HG03095 (cell line): Measurements from ENCODE around the gene ASB1.

Experiments used
- ATAC-seq: cut with Tn5 transposase; IDR thresholded peaks from one replicate; pipeline ENCODE4 v1.9.1; 2021; ENCODE audit warnings: moderate library complexity; ENCODE audit not compliant: unreplicated experiment

The ASB1 gene, protein sequence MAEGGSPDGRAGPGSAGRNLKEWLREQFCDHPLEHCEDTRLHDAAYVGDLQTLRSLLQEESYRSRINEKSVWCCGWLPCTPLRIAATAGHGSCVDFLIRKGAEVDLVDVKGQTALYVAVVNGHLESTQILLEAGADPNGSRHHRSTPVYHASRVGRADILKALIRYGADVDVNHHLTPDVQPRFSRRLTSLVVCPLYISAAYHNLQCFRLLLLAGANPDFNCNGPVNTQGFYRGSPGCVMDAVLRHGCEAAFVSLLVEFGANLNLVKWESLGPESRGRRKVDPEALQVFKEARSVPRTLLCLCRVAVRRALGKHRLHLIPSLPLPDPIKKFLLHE

GRCh38 chr2:238426568-238427434, at the start of gene ASB1:
ASB1 (plus strand) TSS chr2:238426927; CDS start chr2:238427071, 144 bp downstream.
- ATAC-seq: peak; percentile 85

- no peak for ATAC-seq
Observed at GRCh38 chr2:238378230-238379095, 48.3 kb upstream of the ASB1 start.

DNA sequence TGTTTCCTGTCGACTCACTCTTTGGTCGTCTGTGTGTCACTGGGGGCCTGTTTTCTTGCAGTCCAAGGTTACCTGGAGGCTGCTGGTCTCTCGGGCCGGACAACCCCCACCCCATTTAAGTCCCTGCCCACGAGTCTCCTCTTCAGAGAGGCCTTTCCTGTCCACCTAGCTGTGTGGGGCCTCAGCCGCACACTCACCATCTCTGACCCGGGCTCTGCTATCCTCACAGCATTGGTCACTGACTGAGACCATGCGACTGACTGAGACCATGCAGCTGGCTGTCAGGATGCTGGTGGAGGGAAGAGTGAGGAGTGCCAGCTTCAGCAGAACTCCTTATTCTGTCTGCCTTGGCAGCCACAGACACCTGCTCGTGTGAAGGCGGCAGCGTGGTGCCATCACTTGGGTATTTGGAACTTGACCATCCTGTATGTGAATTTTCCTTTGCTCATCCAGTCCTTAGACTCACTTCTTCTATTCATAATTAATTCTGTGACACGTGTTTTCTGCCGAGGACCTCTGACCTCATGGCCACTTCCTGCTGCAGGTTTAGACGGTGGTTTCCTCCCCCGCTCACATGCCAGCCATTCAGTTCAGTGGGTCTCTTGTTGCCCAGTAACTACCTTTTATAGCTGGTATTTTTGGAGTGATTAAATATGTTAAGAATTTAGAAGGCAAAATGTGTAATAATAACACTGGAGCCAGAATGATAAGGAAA, 47.5 kb upstream of the ASB1 start:
- ATAC-seq: no peak

DNA sequence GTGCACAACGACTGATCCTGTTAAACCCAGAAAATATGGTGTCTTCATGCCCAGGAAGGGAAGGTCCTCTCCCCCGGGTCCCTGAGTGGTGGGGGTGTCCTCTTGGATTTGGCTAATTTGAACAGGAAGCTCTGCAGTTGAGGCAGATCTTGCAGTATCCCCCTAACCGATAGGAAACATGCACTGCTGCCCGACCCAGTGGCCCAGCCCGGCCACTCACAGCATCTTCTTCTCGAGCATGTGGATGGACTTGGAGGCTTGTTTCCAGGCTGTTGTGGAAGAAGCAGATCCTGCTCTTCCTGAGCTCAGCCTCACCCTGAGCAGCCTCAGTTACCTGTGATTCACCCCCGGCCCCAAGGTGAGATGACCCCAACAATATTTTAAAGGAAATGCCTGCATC, 46.4 kb upstream of the ASB1 start:
- ATAC-seq: no peak

DNA sequence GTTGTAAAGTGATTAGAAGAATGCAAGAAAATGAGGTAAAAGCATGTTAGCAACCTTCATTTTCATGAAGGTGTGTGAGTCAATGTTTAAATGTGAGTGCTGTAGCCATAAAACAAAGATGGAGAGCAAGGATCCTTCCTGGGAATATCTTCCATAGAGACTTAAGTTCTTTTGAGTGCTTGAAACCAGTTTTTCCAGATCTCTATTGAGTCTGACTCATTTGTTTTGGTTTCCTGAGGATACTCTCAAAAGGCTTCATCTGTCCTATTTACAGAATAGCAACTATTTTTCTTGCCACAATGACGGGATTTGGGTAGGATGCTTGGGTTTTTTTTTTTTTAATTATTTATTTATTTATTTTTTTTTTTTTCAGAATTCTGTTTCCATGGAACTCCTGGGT, 45.9 kb upstream of the ASB1 start:
- no peak for ATAC-seq

DNA sequence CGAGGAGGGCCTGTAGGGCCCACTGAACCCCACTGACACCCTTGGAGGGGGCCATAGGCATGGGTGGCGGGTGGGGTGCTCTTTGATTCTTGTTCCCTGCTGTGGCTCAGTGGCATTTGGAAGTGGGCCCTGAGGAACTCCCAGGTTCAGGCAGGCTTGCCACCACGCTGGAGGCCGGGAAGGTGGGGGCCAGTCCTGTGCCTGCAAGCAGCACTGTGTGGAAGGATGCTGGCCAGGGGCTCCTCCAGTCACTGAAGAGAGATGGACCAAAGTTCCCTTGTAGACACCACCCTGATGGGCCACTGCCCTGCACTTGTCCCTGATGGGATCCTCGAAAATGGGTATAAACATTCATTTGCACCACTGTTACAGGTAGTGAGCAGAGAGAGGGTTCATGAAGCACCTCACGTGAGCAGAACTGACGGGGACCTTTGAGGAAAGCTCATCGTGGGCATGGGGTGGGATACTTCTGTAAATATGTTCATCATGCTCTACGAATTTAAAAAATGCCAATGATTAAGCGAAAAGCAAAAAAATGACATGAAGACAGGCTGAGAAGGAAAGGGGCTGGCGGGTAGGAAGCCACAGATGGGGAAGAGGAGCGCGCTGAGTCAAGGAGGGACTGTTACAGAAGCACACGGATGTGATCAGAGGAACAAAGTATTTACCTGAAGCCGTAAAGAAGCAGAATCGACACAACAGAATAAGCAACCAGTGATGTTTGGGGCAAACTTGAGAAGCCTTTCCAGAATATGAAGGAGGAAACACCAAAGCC, 45.2 kb upstream of the ASB1 start:
- no peak for ATAC-seq

GRCh38 chr2:238382381-238382781, 44.3 kb upstream of the ASB1 start:
- no peak for ATAC-seq

DNA sequence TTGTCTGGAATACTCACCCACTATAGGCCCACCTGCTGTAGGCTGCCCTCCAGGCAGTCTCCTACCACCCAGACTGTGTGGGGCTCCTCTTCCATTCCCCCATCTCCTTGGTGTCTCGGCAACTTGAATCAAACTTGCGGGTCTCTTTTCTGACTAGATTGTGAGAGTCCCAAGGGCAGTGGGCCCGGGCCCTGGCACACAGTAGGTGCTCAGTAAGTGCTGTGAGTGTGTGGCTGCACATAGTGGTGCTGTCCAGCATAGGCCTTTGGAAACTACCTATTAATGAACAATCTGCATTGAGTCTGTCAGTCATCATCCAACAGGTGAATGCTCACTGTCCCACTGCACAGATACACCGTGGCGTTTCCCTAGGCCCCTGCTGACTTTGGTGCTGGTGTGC, 43.6 kb upstream of the ASB1 start:
- ATAC-seq: no peak

- no peak for ATAC-seq
Observed at GRCh38 chr2:238383743-238384380, 42.9 kb upstream of the ASB1 start.

DNA sequence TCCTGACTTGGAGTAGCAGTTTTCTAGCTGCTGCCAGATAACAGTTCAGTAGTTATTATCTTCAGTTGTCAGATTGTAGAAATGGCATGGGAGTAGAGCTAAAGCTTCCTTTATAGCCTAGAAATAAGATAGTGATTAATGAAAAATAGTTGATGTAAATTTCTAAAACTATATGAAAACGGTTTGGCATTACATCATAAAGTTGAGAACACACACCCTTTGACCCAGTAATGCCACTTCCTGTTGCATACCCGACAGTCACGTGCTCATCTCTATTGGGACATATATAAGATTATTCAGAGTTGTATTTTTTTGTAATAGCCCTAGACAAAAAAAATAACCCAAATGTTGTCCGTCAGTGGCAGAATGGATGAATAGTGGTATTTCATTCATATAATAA, 39.4 kb upstream of the ASB1 start:
- ATAC-seq: no peak

DNA sequence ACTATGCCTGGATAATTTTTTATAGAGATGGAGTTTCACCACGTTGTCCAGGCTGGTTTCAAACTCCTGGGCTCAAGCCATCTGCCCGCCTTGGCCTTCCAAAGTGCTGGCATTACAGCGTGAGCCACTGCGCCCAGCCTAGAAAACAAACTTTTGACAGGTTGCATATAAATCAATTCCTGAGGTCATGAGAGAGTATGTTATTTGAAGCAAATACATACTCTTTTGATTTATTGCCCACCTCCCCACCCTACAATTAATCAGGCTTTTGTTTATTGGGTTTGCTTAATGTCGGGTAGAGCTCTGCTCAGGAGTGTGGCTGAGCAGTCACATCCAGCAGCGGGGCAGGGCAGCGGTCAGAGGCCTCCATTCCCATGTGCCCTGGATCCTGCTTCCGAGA, 37.9 kb upstream of the ASB1 start:
- no peak for ATAC-seq

DNA sequence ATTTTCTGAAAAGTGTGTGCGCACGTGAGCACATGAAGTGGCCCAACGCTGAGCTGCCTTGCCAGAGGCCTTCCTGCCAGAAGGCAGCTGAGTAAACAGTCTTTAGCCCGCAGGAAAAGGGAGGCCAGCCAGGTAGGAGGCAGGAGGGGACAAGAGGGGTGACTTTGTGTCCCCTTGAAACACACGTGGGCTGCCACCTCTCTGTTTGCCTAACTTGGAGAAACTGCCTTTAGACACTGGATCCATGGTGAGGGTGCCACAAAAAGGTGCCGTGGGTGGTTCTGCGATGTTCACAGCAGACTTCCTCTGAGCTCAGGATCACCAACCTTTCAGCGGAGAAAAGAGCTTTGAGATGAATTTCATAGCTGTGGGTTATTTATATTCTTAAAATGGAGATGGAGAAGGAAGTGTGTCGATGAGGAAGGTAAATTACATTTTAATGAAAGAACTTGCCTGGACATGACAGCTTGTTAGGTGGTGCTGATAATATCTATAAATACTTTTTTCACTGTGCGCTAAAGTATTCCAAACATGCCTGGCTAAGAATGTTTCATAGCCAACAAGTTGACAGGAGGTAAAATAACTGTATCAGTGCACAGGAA, 36.6 kb upstream of the ASB1 start:
- ATAC-seq: no peak

DNA sequence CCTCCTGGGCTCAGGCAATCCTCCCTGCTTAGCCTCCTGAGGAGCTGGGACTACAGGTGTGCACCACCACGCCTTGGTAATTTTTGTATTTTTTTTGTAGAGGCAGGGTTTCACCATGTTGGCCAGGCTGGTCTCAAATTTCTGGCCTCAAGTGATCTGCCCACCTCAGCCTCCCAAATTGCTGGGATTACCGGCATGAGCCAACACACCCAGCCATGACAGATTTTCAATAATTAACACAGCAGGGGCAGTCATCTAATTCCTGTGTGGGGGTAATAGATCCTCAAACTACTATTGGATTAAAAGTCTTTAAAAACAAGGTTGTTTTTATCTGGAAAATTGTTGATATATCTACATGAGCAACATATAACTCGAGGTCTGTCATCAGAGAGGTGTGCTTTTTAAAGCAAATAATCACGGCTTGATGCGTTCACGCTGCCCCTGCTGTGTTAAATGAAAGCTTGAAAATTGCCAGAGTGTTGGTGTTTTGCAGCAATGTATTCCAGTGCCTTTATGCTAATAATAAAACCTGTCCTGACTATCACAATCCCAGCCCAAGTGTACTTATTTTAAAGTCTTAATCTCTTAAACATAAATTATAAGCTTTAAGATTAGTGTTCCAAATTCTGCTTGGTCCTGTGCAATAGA, 35.6 kb upstream of the ASB1 start:
- no peak for ATAC-seq

GRCh38 chr2:238396663-238397062, 30.1 kb upstream of the ASB1 start:
- no peak for ATAC-seq

DNA sequence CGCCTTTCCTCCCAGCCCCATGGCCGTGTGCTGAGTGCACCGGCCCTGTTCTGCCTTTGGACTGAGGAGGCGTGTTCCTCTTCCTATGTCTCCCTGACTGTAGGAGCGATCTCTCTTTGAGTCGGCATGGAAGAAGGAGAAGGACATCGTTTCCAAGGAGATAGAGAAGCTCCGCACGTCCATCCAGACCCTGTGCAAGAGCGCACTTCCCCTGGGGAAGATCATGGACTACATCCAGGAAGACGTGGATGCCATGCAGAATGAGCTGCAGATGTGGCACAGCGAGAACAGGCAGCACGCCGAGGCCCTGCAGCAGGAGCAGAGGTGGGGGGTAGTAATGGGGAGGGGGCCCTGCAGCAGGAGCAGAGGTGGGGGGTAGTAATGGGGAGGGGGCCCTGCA, 29.4 kb upstream of the ASB1 start:
- no peak for ATAC-seq

DNA sequence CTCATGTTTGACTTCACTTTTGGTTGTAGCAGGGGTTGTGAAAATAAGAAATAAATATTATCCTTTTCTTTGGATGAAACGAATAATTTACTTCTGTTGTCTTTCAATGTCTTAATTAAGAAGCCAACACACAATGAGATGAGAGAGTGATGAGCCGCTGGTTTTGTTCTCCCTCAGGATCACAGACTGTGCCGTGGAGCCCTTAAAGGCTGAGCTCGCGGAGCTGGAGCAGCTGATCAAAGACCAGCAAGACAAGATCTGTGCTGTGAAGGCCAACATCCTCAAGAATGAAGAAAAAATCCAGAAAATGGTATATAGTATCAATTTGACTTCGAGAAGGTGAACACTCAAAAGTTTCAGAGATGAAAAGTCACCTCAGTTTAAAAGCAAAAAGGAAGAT, 28.1 kb upstream of the ASB1 start:
- ATAC-seq: no peak

DNA sequence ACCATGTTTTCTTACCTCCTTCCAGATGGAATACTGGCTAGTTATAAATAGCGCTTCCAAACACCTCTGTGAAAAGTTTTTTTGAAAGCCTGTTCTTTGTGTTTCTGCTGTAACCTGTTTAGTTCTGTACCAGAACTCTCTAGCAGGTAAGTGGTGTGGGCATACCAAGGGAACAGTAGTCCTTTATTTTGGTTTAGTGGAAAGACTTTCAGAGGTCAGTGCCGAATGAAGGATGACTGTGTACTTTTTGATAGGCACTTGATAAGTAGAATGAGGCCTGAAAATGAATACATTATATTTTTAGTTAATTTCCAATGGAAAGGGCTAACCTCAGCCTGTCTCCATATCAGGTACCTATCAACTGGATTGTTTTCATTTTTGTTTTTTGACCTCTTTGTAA, 27.6 kb upstream of the ASB1 start:
- ATAC-seq: no peak

- ATAC-seq: no peak
Observed at GRCh38 chr2:238401551-238401950, 25.2 kb upstream of the ASB1 start.
